Measurements from ENCODE around the gene NEDD9.

- TF ChIP-seq CTCF (IDR thresholded peaks at IDR 0.05): no peak
- TF ChIP-seq POLR2A (IDR thresholded peaks at IDR 0.05): no peak
These were observed 1.5 kb upstream of the NEDD9 start for GRCh38 chr6:11233673-11234573.

Data from uterus (tissue), 2 donors.